Mesenchymal stem cell (in vitro differentiated cells and primary cell): ENCODE measurements around the gene ABHD4.

Source experiments
- DNase-seq: peaks from one replicate; pipeline ENCODE4 v3.0.0-alpha.2; 2013
- H2AFZ ChIP-seq: one replicate; pipeline ENCODE4 v1.6.1; 2013; ENCODE audit warnings: low read depth, mild to moderate bottlenecking, control low read depth, inconsistent platforms, low read length, moderate library complexity
- H2AK5ac ChIP-seq: 2 replicates; pipeline ENCODE4 v1.6.1; 2013; ENCODE audit warnings: low read length, moderate library complexity, mild to moderate bottlenecking, inconsistent platforms; ENCODE audit not compliant: severe bottlenecking
- H2BK120ac ChIP-seq: one replicate; pipeline ENCODE4 v1.6.1; 2013; ENCODE audit warnings: low read depth, mild to moderate bottlenecking, inconsistent platforms, low read length, moderate library complexity
- H2BK12ac ChIP-seq, 2 experiments: one replicate each; pipeline ENCODE4 v1.6.1; 2013; ENCODE audit warnings: inconsistent platforms in 2 of 2, low read length in 2 of 2, mild to moderate bottlenecking in 2 of 2, moderate library complexity in 2 of 2, control low read depth in 1 of 2
- H2BK15ac ChIP-seq: one replicate; pipeline ENCODE4 v1.6.1; 2013; ENCODE audit warnings: mild to moderate bottlenecking, low read depth, inconsistent platforms; ENCODE audit not compliant: poor library complexity, severe bottlenecking
- H2BK5ac ChIP-seq: 2 replicates; pipeline ENCODE4 v1.6.1; 2013; ENCODE audit warnings: low read depth, mild to moderate bottlenecking, low read length, control low read depth, inconsistent platforms; ENCODE audit not compliant: poor library complexity, severe bottlenecking
- H3K14ac ChIP-seq, 2 experiments: one replicate each; pipeline ENCODE4 v1.6.1; 2013; ENCODE audit warnings: inconsistent platforms in 2 of 2, low read length in 2 of 2, control low read depth in 1 of 2, mild to moderate bottlenecking in 1 of 2, moderate library complexity in 1 of 2
- H3K18ac ChIP-seq, 2 experiments: one replicate each; pipeline ENCODE4 v1.6.1; 2013; ENCODE audit warnings: inconsistent platforms in 2 of 2, low read length in 2 of 2, control low read depth in 1 of 2, low read depth in 1 of 2, mild to moderate bottlenecking in 1 of 2
- H3K23ac ChIP-seq, 2 experiments: one replicate each; pipeline ENCODE4 v1.6.1; 2013; ENCODE audit warnings: inconsistent platforms in 2 of 2, low read length in 2 of 2, mild to moderate bottlenecking in 2 of 2, moderate library complexity in 2 of 2, control low read depth in 1 of 2
- H3K27ac ChIP-seq: 2 replicates; pipeline ENCODE4 v1.5.1; 2013; ENCODE audit warnings: mild to moderate bottlenecking, moderate library complexity, low read length, control low read depth, inconsistent platforms; ENCODE audit not compliant: poor library complexity, severe bottlenecking
- H3K27me3 ChIP-seq, 2 experiments: 2 replicates each; pipeline versions ENCODE4 v1.6.1 to v1.7.0; 2013; ENCODE audit warnings: low read length in 2 of 2, mild to moderate bottlenecking in 2 of 2, moderate library complexity in 2 of 2, control low read depth in 1 of 2, inconsistent platforms in 1 of 2; ENCODE audit not compliant: control insufficient read depth in 1 of 2, insufficient read depth in 1 of 2
- H3K36me3 ChIP-seq, 2 experiments: 2 replicates each; pipeline versions ENCODE4 v1.6.1 to v1.7.0; 2013; ENCODE audit warnings: low read length in 2 of 2, control low read depth in 1 of 2, inconsistent platforms in 1 of 2, low read depth in 1 of 2, mild to moderate bottlenecking in 1 of 2; ENCODE audit not compliant: insufficient read depth in 2 of 2, control insufficient read depth in 1 of 2
- H3K4ac ChIP-seq, 2 experiments: one replicate each; pipeline ENCODE4 v1.6.1; 2013; ENCODE audit warnings: inconsistent platforms in 2 of 2, low read length in 2 of 2, mild to moderate bottlenecking in 2 of 2, moderate library complexity in 2 of 2, control low read depth in 1 of 2, low read depth in 1 of 2
- H3K4me1 ChIP-seq: 2 replicates; pipeline ENCODE4 v1.6.1; 2013; ENCODE audit warnings: low read depth, low read length, control low read depth; ENCODE audit not compliant: control insufficient read depth, insufficient read depth
- H3K4me2 ChIP-seq: 2 replicates; pipeline ENCODE4 v1.6.1; 2013; ENCODE audit warnings: low read length, mild to moderate bottlenecking, inconsistent platforms; ENCODE audit not compliant: poor library complexity, severe bottlenecking
- H3K4me3 ChIP-seq, 2 experiments: 2 replicates each; pipeline versions ENCODE4 v1.5.1 to v1.7.0; 2013; ENCODE audit warnings: low read length in 2 of 2, mild to moderate bottlenecking in 2 of 2, control low read depth in 1 of 2, low read depth in 1 of 2; ENCODE audit not compliant: insufficient read depth in 1 of 2
- H3K79me1 ChIP-seq: replicated peaks from 2 replicates; pipeline ENCODE4 v1.6.1; 2013; ENCODE audit warnings: mild to moderate bottlenecking, control low read depth, low read length, inconsistent platforms; ENCODE audit not compliant: poor library complexity, severe bottlenecking
- H3K9ac ChIP-seq: 2 replicates; pipeline ENCODE4 v1.7.0; 2013; ENCODE audit warnings: mild to moderate bottlenecking, low read length, moderate library complexity
- H3K9me3 ChIP-seq: 2 replicates; pipeline ENCODE4 v1.7.0; 2013; ENCODE audit warnings: mild to moderate bottlenecking, low read length; ENCODE audit not compliant: control insufficient read depth
- H4K8ac ChIP-seq: one replicate; pipeline ENCODE4 v1.6.1; 2013; ENCODE audit warnings: inconsistent platforms, mild to moderate bottlenecking, low read length, moderate library complexity
- H4K91ac ChIP-seq: one replicate; pipeline ENCODE4 v1.6.1; 2013; ENCODE audit warnings: mild to moderate bottlenecking, low read length, inconsistent platforms
- WGBS: methylation state at CpG from one replicate; pipeline ENCODE4 v1.1.7; 2013; ENCODE audit warnings: mixed read lengths; 5-methylcytosine and 5-hydroxymethylcytosine counted together

The ABHD4 gene

GRCh38 chr14:22569737-22570131 lies 28.4 kb upstream of the ABHD4 start:
- Histone ChIP-seq H3K23ac (no peak overlapping the region), H3K18ac (no peak overlapping the region), H3K4me2 (no peak overlapping the region), H4K91ac (no peak overlapping the region), H3K4ac (no peak overlapping the region), H3K9ac (peak overlapping the region; percentile 42), H4K8ac (no peak overlapping the region), H2AK5ac (no peak overlapping the region), H3K27me3 (no peaks in the 10 kb centered on the region), H3K27ac (no peak overlapping the region), H2BK15ac (no peak overlapping the region), H2BK12ac (no peak overlapping the region), H3K79me1 (peaks cover 9% of the 10 kb centered on the region), H2BK120ac (no peak overlapping the region), H2AFZ (no peak overlapping the region), H3K36me3 (peaks cover 17 to 92% of the 10 kb centered on the region in 2 experiments), H3K9me3 (no peaks in the 10 kb centered on the region), H3K4me1 (peaks cover 7% of the 10 kb centered on the region), H2BK5ac (no peak overlapping the region), H3K14ac (no peak overlapping the region), H3K4me3 (no peak overlapping the region)
- DNase-seq: no peak
- no CpG with 5 or more reads among the region's 3 CpGs for WGBS

DNA sequence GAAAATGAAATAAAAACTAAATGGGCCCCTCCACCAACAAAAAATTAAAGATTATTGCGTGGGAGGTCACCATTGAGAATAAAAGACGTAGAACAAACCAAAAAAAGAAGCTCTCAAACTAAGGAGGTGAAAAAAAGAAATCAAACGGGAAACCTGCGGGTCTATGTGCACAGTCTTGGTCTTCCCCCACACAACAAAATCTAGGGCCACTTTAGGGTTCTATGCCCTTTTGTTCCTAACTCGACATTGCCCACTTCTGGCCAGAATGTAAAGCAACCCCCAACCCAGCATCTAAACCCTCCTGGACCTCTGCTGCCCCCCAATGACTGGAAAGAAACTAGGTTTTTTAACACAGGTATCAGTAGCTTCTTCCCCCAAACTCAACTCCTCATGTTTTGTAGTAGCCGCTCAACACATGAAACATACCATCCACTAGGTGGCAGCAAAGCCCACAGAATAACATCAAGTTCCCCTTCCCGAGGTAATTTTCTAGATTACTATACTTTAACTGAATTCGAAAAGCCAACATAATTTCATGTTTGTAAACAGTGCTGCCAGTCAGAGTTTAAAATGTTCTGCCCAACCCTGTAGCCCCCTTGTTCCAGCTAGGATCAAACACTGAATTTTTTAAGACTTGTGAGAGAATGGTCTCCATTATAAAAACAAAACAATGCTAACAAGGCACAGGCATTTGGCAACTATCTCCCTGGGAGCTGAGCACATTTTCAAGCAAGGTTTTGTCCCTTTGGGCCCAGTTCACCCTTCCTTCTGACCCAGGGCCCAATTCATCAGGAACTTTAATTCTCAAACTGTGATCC lies 27.8 kb upstream of the ABHD4 start:
- Histone ChIP-seq H3K9ac (peak overlapping the region; percentile 42), H3K36me3 (peaks cover 17 to 92% of the 10 kb centered on the region in 2 experiments), H3K18ac (no peak overlapping the region), H3K4me2 (no peak overlapping the region), H3K27me3 (no peaks in the 10 kb centered on the region), H3K4me3 (no peak overlapping the region), H2BK15ac (no peak overlapping the region), H3K9me3 (no peaks in the 10 kb centered on the region), H3K14ac (no peak overlapping the region), H2BK5ac (no peak overlapping the region), H3K4ac (no peak overlapping the region), H2BK120ac (no peak overlapping the region), H2AFZ (no peak overlapping the region), H3K27ac (peak overlapping the region; percentile 61), H2BK12ac (peak overlapping the region in 1 of 2 experiments; percentile 57), H3K79me1 (peaks cover 8% of the 10 kb centered on the region), H4K91ac (no peak overlapping the region), H4K8ac (no peak overlapping the region), H3K4me1 (peaks cover 7% of the 10 kb centered on the region), H2AK5ac (peak overlapping the region; percentile 97), H3K23ac (no peak overlapping the region)
- 31% methylated on average over 8 of the region's 8 CpGs for WGBS
- peak; percentile 80 for DNase-seq

GRCh38 chr14:22572562-22573058 lies 25.5 kb upstream of the ABHD4 start:
- Histone ChIP-seq H3K18ac (no peak overlapping the region), H2BK5ac (no peak overlapping the region), H3K36me3 (peaks cover 20 to 78% of the 10 kb centered on the region in 2 experiments), H4K8ac (no peak overlapping the region), H3K4me3 (no peak overlapping the region), H3K23ac (no peak overlapping the region), H2BK15ac (no peak overlapping the region), H3K79me1 (peaks cover 8% of the 10 kb centered on the region), H3K9ac (peak overlapping the region; percentile 64), H2BK12ac (no peak overlapping the region), H3K9me3 (no peaks in the 10 kb centered on the region), H3K4ac (no peak overlapping the region), H2AK5ac (no peak overlapping the region), H2BK120ac (no peak overlapping the region), H3K4me1 (peaks cover under 1% of the 10 kb centered on the region), H3K27me3 (no peaks in the 10 kb centered on the region), H3K14ac (no peak overlapping the region), H2AFZ (no peak overlapping the region), H3K4me2 (no peak overlapping the region), H4K91ac (no peak overlapping the region), H3K27ac (peak overlapping the region; percentile 51)
- peak; percentile 76 for DNase-seq
- WGBS: 41% methylated on average over 1 of the region's 1 CpG

GRCh38 chr14:22573804-22574203 lies 24.3 kb upstream of the ABHD4 start:
- H3K4me3 ChIP-seq: no peak overlapping the region
- no peak overlapping the region for H2BK12ac ChIP-seq
- 100% methylated on average over 3 of the region's 3 CpGs for WGBS
- H3K23ac ChIP-seq: no peak overlapping the region
- no peak overlapping the region for H4K8ac ChIP-seq
- H3K9ac ChIP-seq: no peak overlapping the region
- H3K36me3 ChIP-seq: peaks cover 18 to 69% of the 10 kb centered on the region in 2 experiments
- no peak overlapping the region for H2BK15ac ChIP-seq
- no peaks in the 10 kb centered on the region for H3K27me3 ChIP-seq
- H3K18ac ChIP-seq: no peak overlapping the region
- no peak for DNase-seq
- H2AK5ac ChIP-seq: no peak overlapping the region
- H3K4me1 ChIP-seq: no peaks in the 10 kb centered on the region
- H3K4me2 ChIP-seq: no peak overlapping the region
- H3K9me3 ChIP-seq: no peaks in the 10 kb centered on the region
- no peak overlapping the region for H3K27ac ChIP-seq
- no peak overlapping the region for H2AFZ ChIP-seq
- H3K14ac ChIP-seq: no peak overlapping the region
- peaks cover 8% of the 10 kb centered on the region for H3K79me1 ChIP-seq
- H3K4ac ChIP-seq: no peak overlapping the region
- H2BK120ac ChIP-seq: no peak overlapping the region
- no peak overlapping the region for H4K91ac ChIP-seq
- no peak overlapping the region for H2BK5ac ChIP-seq
